SU-DHL-6 (cell line): ENCODE results near the gene MICAL1.

Experiments used
- EZH2phosphoT487 ChIP-seq: fragments of 200-600 bp; sonication (generic), shearing (Covaris generic); conservative IDR thresholded peaks from 2 replicates; pipeline ENCODE4 v1.6.1; 2018; ENCODE audit warnings: mild to moderate bottlenecking, antibody characterized with exemption, low read length, moderate library complexity, mixed read lengths
- TF ChIP-seq, protein P1 (sequence below): fragments of 200-600 bp; sonication (generic); IDR thresholded peaks from one replicate; pipeline ENCODE4 v1.5.1; 2017; ENCODE audit warnings: antibody characterized with exemption, mild to moderate bottlenecking, low read length, moderate library complexity; ENCODE audit not compliant: insufficient read depth, poor library complexity, severe bottlenecking

- TF ChIP-seq EZH2phosphoT487: no peak
- TF ChIP-seq, protein P1, sequence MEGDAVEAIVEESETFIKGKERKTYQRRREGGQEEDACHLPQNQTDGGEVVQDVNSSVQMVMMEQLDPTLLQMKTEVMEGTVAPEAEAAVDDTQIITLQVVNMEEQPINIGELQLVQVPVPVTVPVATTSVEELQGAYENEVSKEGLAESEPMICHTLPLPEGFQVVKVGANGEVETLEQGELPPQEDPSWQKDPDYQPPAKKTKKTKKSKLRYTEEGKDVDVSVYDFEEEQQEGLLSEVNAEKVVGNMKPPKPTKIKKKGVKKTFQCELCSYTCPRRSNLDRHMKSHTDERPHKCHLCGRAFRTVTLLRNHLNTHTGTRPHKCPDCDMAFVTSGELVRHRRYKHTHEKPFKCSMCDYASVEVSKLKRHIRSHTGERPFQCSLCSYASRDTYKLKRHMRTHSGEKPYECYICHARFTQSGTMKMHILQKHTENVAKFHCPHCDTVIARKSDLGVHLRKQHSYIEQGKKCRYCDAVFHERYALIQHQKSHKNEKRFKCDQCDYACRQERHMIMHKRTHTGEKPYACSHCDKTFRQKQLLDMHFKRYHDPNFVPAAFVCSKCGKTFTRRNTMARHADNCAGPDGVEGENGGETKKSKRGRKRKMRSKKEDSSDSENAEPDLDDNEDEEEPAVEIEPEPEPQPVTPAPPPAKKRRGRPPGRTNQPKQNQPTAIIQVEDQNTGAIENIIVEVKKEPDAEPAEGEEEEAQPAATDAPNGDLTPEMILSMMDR: no peak
These were observed 23.5 kb upstream of the MICAL1 start for GRCh38 chr6:109478841-109479624.
